ENCODE measurements around the gene ESR1. TPM values are rescaled to one million over a fixed set of nuclear protein-coding genes. Genes with fewer than 3 reads are reported as not detected.

The ESR1 gene
- total and polyA plus RNA-seq, 4 donors, result 0.05 to 16.1 (median 6.3) TPM

- no peak for TF ChIP-seq GABPA (IDR thresholded peaks at IDR 0.05 in 1 of 2, conservative IDR thresholded peaks at IDR 0.05 in 1 of 2)
These were observed 227.1 kb downstream of the ESR1 start (continued) for GRCh38 chr6:152034631-152035030.

- Histone ChIP-seq H3K4me3 (ENCODE audit: low read depth in 1 of 3, low read length in 3 of 3) (no peak overlapping the region), H3K9me3 (ENCODE audit: control insufficient read depth in 4 of 4, low read length in 3 of 4) (no peaks in the 10 kb centered on the region), H3K36me3 (ENCODE audit: control insufficient read depth in 4 of 4, insufficient read depth in 3 of 4, low read depth in 1 of 4, low read length in 3 of 4) (no peaks in the 10 kb centered on the region), H3K27ac (ENCODE audit: low read depth in 1 of 2, low read length in 2 of 2) (peak overlapping the region in 1 of 2 donors; percentile 38), H3K4me1 (ENCODE audit: control insufficient read depth in 4 of 4, insufficient read depth in 4 of 4, low read length in 3 of 4) (peaks cover 0 to 5% (median 2%) of the 10 kb centered on the region in 4 donors), H3K9ac (ENCODE audit: low read depth in 1 of 2, low read length in 2 of 2) (no peak overlapping the region), H3K27me3 (ENCODE audit: control insufficient read depth in 4 of 4, insufficient read depth in 4 of 4, low read length in 3 of 4) (no peaks in the 10 kb centered on the region)
- TF ChIP-seq MAX (IDR thresholded peaks at IDR 0.05), result no peak
- TF ChIP-seq FOXA2 (IDR thresholded peaks at IDR 0.05), result no peak
- TF ChIP-seq RAD21 (IDR thresholded peaks at IDR 0.05), result no peak
- peak; percentile 21 to 63 for TF ChIP-seq RXRA (IDR thresholded peaks at IDR 0.05)
- peak; percentile 51 for TF ChIP-seq REST (IDR thresholded peaks at IDR 0.05)
- no peak for TF ChIP-seq ATF3 (IDR thresholded peaks at IDR 0.05)
- TF ChIP-seq HNF4A (conservative IDR thresholded peaks at IDR 0.05), result peak; percentile 34 to 61
- no peak for DNase-seq (ENCODE audit: low spot score)
- WGBS, result 36% methylated on average over 2 of the region's 2 CpGs
These were observed 238.6 kb downstream of the ESR1 start for GRCh38 chr6:152046118-152046517.

- Histone ChIP-seq H3K4me1 (ENCODE audit: control insufficient read depth in 4 of 4, insufficient read depth in 4 of 4, low read length in 3 of 4) (peaks cover 0 to 5% (median 2%) of the 10 kb centered on the region in 4 donors), H3K4me3 (ENCODE audit: low read depth in 1 of 3, low read length in 3 of 3) (no peak overlapping the region), H3K36me3 (ENCODE audit: control insufficient read depth in 4 of 4, insufficient read depth in 3 of 4, low read depth in 1 of 4, low read length in 3 of 4) (no peaks in the 10 kb centered on the region), H3K9me3 (ENCODE audit: control insufficient read depth in 4 of 4, low read length in 3 of 4) (no peaks in the 10 kb centered on the region), H3K27ac (ENCODE audit: low read depth in 1 of 2, low read length in 2 of 2) (no peak overlapping the region), H3K27me3 (ENCODE audit: control insufficient read depth in 4 of 4, insufficient read depth in 4 of 4, low read length in 3 of 4) (no peaks in the 10 kb centered on the region), H3K9ac (ENCODE audit: low read depth in 1 of 2, low read length in 2 of 2) (no peak overlapping the region)
- DNase-seq (ENCODE audit: low spot score), result no peak
- no peak for TF ChIP-seq CTCF (IDR thresholded peaks at IDR 0.05; ENCODE audit: low read depth, low read length, missing input control)
- TF ChIP-seq HNF4G (IDR thresholded peaks at IDR 0.05), result no peak
- TF ChIP-seq RAD21 (IDR thresholded peaks at IDR 0.05), result no peak
- no peak for TF ChIP-seq JUND (IDR thresholded peaks at IDR 0.05)
- no peak for TF ChIP-seq FOXA1 (IDR thresholded peaks at IDR 0.05)
- no peak for TF ChIP-seq HNF4A (conservative IDR thresholded peaks at IDR 0.05)
These were observed 241.4 kb downstream of the ESR1 start for GRCh38 chr6:152048921-152049320.
